Measurements from ENCODE around the gene CXCL1. TPM values are rescaled to one million over a fixed set of nuclear protein-coding genes. Genes with fewer than 3 reads are reported as not detected.

CXCL1 gene
- total and polyA plus RNA-seq, 9 donors, result 0.40 to 28.5 (median 1.5) TPM

DNA sequence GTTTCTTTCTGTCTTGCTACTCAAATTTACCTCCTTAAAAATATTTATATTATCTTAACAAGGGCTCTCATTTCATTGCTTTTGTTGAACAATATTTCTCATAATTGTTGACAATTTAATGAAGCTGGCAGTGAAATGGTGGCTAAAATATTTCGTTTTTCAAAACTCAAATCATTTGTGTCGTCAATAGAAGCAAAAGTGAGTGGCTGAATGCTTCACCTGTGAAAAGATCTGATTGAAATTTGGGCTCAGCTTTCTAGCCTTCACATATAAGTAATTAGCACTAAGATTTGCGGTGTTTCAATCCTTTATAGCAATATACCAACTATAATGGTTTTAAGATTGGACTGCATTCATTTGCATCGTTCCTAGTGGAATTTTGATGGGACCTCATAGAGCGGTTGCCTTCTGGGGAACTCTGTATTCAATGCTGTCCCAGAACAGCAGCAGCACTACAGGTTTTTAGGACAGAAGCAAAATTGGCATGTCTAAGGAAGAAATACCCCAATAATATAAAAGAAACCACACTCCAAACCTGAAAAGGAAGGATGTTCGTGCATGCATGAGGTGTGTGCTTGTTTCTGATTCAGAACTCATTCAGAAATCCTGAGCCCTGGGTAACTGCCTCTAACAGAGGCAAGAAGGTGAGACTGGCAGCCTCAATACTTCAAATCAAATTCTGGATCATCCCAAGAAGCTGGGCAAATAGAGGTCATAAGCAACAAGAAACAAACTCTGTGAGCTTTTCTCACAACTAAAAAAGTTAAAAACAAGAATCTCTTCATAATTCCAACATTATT, 2.5 kb downstream of the CXCL1 start:
- Histone ChIP-seq H3K27ac (no peak overlapping the region), H3K9me3 (no peaks in the 10 kb centered on the region), H3K27me3 (no peaks in the 10 kb centered on the region), H3K4me3 (no peak overlapping the region), H3K4me1 (ENCODE audit: insufficient read depth) (peaks cover 4% of the 10 kb centered on the region), H3K36me3 (no peaks in the 10 kb centered on the region)
- no peak for DNase-seq
- WGBS, 3 donors, result 89 to 93% (median 92%) methylated on average over 6 of the region's 6 CpGs
- TF ChIP-seq, protein P1, sequence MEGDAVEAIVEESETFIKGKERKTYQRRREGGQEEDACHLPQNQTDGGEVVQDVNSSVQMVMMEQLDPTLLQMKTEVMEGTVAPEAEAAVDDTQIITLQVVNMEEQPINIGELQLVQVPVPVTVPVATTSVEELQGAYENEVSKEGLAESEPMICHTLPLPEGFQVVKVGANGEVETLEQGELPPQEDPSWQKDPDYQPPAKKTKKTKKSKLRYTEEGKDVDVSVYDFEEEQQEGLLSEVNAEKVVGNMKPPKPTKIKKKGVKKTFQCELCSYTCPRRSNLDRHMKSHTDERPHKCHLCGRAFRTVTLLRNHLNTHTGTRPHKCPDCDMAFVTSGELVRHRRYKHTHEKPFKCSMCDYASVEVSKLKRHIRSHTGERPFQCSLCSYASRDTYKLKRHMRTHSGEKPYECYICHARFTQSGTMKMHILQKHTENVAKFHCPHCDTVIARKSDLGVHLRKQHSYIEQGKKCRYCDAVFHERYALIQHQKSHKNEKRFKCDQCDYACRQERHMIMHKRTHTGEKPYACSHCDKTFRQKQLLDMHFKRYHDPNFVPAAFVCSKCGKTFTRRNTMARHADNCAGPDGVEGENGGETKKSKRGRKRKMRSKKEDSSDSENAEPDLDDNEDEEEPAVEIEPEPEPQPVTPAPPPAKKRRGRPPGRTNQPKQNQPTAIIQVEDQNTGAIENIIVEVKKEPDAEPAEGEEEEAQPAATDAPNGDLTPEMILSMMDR (IDR thresholded peaks at IDR 0.05), result no peak
- TF ChIP-seq EP300 (IDR thresholded peaks at IDR 0.05), result no peak
- TF ChIP-seq POLR2A (IDR thresholded peaks at IDR 0.05), result no peak
- intact Hi-C loops (cut with DNase I), result no loop called here

DNA sequence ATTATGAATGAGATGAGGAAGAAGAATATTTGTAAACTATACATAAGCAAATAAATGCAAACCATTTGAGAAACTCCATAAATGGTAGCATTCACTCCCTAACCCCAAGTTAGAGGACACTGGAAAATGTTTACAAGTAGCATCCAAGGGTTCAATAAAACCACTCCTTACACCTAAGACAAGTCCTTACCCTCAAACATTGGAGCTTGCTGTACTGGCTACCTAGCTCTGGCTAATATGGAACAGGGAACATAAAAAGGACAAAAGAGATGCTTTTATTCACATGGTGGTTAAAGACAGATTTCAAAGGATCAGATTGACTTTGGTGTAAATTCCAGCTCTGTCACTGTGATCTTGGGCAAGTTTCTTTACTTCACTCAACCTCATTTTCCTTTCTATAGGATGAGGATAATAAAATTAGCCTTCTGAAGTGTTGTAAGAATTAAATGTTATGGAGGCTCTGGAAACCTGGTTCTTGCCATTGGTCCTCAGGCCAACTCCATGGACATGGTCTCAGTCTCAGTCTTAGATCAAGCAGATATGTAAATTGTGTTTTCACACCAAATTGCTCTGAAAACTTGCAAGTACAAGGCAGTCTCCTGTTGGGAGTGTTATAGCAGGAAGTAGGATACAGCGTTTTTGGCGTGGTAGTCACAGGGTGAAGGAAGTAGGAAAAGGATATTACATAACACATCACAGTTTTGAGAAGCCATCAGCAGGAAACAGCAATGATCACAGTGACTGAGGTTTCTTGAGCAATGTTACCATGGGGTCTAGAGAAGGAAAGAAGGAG, 3.3 kb downstream of the CXCL1 start:
- peaks cover 4% of the 10 kb centered on the region for H3K4me1 ChIP-seq (ENCODE audit: insufficient read depth)
- TF ChIP-seq EP300 (IDR thresholded peaks at IDR 0.05) (no peak), POLR2A (IDR thresholded peaks at IDR 0.05) (no peak)
- TF ChIP-seq, protein P1 (IDR thresholded peaks at IDR 0.05), result no peak
- no peak for DNase-seq
- WGBS, 3 donors, result 82 to 93% (median 89%) methylated on average over 2 of the region's 2 CpGs
- H3K27me3 ChIP-seq, result no peaks in the 10 kb centered on the region
- H3K9me3 ChIP-seq, result no peaks in the 10 kb centered on the region
- intact Hi-C loops (cut with DNase I), result no loop called here
- no peak overlapping the region for H3K27ac ChIP-seq
- H3K36me3 ChIP-seq, result no peaks in the 10 kb centered on the region
- H3K4me3 ChIP-seq, result no peak overlapping the region

DNA sequence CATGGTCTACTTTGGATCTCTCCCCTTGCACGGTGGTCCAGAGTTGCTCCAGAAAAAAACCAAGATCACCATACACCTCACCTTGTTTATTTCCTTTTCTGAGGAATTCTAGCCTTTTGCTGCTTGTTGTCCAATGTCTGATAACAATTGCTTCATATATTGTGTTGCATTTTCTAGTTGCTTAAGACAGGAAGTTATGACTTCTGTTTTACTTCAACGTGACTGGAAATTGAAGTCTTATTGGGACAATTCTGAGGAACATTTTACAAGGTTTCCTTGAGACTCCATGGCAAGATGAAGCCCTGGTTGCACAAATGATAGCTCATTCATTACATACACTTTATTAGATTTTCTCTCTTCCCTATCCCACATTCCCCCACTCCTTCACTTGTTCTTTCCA, 5.2 kb downstream of the CXCL1 start:
- no peak for DNase-seq

DNA sequence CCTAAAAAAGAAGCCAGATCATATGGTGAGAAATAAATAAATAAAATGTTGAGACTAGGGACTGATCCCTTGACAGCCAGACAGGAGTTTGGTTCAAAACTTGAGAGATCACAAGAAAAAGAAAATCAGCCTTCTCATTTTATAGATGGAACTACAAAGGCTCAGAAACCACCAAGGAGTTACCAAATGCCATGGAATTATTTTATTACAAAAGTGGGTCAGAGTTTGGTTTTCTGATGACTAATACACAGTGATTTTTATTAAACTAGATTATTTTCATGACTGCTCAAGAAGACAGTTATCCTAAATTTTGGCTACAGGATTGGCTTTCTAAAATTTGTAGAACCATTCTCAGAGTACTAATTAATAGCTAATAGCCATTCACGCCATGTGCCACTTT, 6.2 kb downstream of the CXCL1 start:
- Histone ChIP-seq H3K27me3 (no peaks in the 10 kb centered on the region), H3K36me3 (no peaks in the 10 kb centered on the region)
- 92 to 96% (median 95%) methylated on average over 1 of the region's 1 CpG for WGBS, 3 donors

More for the DNA sequence above, 5.2 kb downstream of the CXCL1 start:
- peaks cover 3% of the 10 kb centered on the region for H3K4me1 ChIP-seq (ENCODE audit: insufficient read depth)
- H3K36me3 ChIP-seq, result no peaks in the 10 kb centered on the region
- no peak overlapping the region for H3K4me3 ChIP-seq
- no peaks in the 10 kb centered on the region for H3K27me3 ChIP-seq
- intact Hi-C loops (cut with DNase I), result no loop called here
- TF ChIP-seq, protein P1 (IDR thresholded peaks at IDR 0.05), result no peak
- no peak for TF ChIP-seq EP300 (IDR thresholded peaks at IDR 0.05)
- TF ChIP-seq POLR2A (IDR thresholded peaks at IDR 0.05), result no peak
- H3K27ac ChIP-seq, result no peak overlapping the region
- 73 to 78% (median 75%) methylated on average over 2 of the region's 2 CpGs for WGBS, 3 donors
- no peaks in the 10 kb centered on the region for H3K9me3 ChIP-seq

More for the DNA sequence above, 6.2 kb downstream of the CXCL1 start:
- no peaks in the 10 kb centered on the region for H3K4me1 ChIP-seq (ENCODE audit: insufficient read depth)
- no peak overlapping the region for H3K4me3 ChIP-seq
- TF ChIP-seq EP300 (IDR thresholded peaks at IDR 0.05) (no peak), POLR2A (IDR thresholded peaks at IDR 0.05) (no peak)
- TF ChIP-seq, protein P1 (IDR thresholded peaks at IDR 0.05), result no peak
- intact Hi-C loops (cut with DNase I), result no loop called here
- no peak overlapping the region for H3K27ac ChIP-seq
- H3K9me3 ChIP-seq, result no peaks in the 10 kb centered on the region
- DNase-seq, result no peak

All from ovary (tissue), 9 donors.